Fibroblast of pulmonary artery (primary cell): Measurements from ENCODE around the gene PRR12.

Source experiments
- DNase-seq: peaks from one replicate; pipeline ENCODE4 v3.0.0-alpha.2; 2010; ENCODE audit warnings: low read depth
- H3K4me3 ChIP-seq: replicated peaks from 2 replicates; pipeline ENCODE4 v1.5.1; 2011; ENCODE audit warnings: low read depth, mild to moderate bottlenecking, control low read depth, low read length, moderate library complexity
- TF ChIP-seq, protein P1 (sequence below): IDR thresholded peaks from 2 replicates; pipeline ENCODE4 v1.5.1; 2011; ENCODE audit warnings: mild to moderate bottlenecking, control low read depth, low read length, inconsistent platforms; ENCODE audit errors: missing control alignments

The PRR12 gene

DNA sequence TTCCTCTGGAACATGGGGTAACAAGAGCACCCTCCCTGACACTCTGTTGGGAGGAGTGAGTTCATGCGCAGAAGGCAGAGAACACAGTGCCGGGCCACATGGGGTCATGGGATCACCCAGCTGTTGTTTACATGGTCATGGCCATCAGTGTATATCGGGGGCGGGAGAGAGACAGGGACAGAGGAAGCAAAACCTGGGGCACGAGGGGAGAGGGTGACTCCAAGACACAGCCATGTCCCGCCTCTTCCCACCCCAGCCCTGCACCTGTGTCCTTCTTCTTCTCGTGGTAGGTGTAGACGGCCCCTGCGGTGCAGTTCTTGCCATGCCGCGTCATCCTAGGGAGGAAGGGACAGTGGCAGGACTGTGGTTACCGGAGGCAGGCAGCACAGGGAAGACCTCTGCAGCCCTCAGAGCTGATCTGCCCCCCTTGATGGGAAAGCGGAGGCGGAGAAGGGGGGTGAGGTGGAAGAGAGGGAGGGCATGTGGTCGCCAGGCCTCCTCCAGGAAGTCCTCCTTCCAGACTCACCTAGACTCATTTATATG, 30.6 kb upstream of the PRR12 start:
- H3K4me3 ChIP-seq: no peak overlapping the region
- TF ChIP-seq, protein P1, sequence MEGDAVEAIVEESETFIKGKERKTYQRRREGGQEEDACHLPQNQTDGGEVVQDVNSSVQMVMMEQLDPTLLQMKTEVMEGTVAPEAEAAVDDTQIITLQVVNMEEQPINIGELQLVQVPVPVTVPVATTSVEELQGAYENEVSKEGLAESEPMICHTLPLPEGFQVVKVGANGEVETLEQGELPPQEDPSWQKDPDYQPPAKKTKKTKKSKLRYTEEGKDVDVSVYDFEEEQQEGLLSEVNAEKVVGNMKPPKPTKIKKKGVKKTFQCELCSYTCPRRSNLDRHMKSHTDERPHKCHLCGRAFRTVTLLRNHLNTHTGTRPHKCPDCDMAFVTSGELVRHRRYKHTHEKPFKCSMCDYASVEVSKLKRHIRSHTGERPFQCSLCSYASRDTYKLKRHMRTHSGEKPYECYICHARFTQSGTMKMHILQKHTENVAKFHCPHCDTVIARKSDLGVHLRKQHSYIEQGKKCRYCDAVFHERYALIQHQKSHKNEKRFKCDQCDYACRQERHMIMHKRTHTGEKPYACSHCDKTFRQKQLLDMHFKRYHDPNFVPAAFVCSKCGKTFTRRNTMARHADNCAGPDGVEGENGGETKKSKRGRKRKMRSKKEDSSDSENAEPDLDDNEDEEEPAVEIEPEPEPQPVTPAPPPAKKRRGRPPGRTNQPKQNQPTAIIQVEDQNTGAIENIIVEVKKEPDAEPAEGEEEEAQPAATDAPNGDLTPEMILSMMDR: no peak
- DNase-seq: no peak

DNA sequence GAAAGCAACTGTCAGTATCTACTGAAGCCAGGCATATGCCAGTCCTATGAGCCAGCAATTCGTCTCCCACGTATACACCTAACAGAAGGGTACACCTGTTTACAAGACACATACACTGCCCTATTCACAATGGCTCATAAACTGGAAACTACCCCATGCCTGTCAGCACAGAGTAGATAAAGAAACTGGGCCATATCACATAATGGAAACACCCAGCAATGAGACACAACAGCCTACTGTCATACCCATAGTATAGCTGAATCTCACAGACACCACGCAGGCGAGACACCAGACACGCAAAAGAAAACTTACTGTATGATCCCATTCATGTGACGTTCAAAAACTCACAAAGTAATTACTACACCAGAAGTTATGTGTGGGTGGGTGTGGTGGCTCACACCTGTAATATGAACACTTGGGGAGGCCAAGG, 26.4 kb upstream of the PRR12 start:
- TF ChIP-seq, protein P1: no peak
- DNase-seq: no peak
- H3K4me3 ChIP-seq: no peak overlapping the region

DNA sequence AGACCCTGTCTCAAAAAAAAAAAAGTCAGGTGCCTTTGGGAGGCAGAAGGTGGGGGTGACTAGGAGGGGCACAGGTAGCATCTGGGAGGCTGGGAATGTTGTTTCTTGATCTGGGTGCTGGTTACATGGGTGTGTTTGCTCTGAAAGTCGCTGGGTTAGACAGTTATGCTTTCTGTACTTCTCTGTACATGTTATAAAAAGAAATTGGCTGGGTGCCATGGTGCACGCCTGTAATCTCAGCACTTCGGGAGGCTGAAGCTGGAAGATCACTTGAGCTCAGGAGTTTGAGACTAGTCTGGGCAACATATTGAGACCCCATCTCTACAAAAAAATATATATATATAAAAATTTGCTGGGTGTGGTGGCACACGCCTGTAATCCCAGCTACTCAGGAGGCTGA, 25.7 kb upstream of the PRR12 start:
- peak; percentile 43 for DNase-seq
- TF ChIP-seq, protein P1: no peak
- H3K4me3 ChIP-seq: no peak overlapping the region

DNA sequence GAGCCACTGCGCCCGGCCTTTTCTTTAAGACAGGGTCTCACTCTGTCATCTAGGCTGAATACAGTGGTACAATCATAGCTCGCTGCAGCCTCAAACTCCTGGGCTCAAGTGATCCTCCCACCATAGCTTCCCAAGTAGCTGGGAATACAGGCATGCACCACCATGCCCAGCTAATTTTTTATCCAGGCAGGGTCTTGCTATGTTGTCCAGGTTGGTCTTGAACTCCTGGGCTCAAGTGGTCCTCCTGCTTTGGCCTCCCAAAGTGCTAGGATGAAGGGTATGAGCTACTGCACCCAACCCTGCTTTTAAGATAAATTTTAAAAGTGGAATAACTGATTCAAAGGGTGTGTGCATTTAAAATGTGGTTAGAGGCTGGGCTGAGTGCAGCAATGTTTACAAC, 24.7 kb upstream of the PRR12 start:
- TF ChIP-seq, protein P1: no peak
- H3K4me3 ChIP-seq: no peak overlapping the region
- DNase-seq: no peak

DNA sequence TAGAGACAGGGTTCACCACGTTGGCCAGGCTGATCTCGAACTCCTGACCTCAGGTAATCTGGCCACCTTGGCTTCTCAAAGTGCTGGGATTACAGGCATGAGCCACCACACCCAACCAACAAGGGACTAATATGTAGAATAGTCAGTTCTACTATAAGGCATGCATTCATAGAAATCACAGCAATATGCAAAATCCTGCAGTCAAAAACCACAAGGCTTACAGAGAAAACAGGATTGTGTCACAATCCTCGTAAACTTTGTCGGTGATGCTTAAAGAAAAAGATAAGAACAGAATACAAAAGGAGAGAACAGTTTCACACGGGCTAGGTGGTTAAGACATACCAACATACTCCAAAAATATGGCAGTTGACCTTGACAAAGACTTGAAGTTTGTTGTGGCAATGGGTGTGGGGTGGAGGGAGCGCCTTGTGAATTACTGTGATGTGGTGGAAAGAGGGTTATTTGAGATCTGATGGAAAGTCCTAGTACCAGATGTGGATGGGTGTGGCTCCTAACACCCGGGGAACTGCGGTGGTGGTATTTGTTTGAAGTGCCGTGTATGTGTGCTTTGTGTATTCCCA, 23.0 kb upstream of the PRR12 start:
- H3K4me3 ChIP-seq: no peak overlapping the region
- DNase-seq: no peak
- TF ChIP-seq, protein P1: no peak

DNA sequence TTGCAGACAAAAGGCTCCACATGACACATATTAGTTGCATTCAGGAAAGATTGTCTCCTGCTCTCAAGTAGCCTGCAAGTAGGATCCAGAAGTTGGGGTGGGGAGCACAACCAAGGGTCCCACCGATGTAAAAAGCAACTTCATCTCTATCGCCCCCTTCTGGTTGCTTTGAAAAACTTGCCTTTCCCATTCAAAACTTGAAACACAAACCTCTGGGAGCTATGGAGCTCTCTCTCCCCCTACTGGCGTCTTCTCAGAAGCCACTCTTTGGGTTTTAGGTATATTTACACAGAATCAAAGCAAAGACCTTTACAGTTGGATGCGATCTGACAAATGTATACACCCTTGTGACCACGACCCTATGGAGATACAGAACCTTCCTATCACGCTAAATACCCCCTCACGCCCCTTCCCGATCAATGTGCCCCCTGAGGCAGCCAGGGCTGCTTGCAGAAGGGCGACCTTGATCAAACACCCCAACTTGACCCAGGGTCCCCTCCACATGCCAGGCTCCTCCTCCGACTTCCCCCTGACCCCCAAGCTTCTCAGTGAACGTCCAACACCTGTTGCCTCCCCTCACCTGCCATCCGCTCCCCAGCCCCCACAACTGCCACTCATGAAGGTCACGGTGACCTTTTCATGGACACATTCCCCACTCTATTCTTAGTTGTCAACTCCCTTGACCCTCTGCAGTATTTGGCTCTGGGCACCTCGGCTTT, 20.7 kb upstream of the PRR12 start:
- TF ChIP-seq, protein P1: no peak
- H3K4me3 ChIP-seq: no peak overlapping the region
- DNase-seq: peak; percentile 92
